Activated T-cell treated with anti-CD3 and anti-CD28 coated beads, Interleukin-2, amount 50 U/mL, for 24 hours (primary cell): ENCODE data around the gene ZNF189.

Experiments used
- DNase-seq: peaks from one replicate; pipeline ENCODE4 v3.0.0-alpha.2; 2020
- H3K27ac Mint-ChIP-seq: 2 replicates; pipeline ENCODE4 v1.8.0; 2020; ENCODE audit warnings: mild to moderate bottlenecking, mixed read lengths
- H3K27me3 Mint-ChIP-seq: 2 replicates; pipeline ENCODE4 v1.8.0; 2020; ENCODE audit warnings: mixed read lengths
- H3K36me3 Mint-ChIP-seq: 2 replicates; pipeline ENCODE4 v1.8.0; 2020; ENCODE audit warnings: low read depth, mixed read lengths
- H3K4me1 Mint-ChIP-seq: 2 replicates; pipeline ENCODE4 v1.8.0; 2020; ENCODE audit warnings: low read depth, mixed read lengths
- H3K4me3 Mint-ChIP-seq: 2 replicates; pipeline ENCODE4 v1.8.0; 2020; ENCODE audit warnings: mild to moderate bottlenecking, moderate library complexity, mixed read lengths
- H3K9me3 Mint-ChIP-seq: 2 replicates; pipeline ENCODE4 v1.8.0; 2020; ENCODE audit warnings: mixed read lengths

ZNF189 gene

GRCh38 chr9:101427358-101427757 lies 28.7 kb downstream of the ZNF189 start:
- Mint-ChIP-seq H3K4me3 (no peak overlapping the region), H3K4me1 (no peaks in the 10 kb centered on the region), H3K27me3 (peaks cover 17% of the 10 kb centered on the region), H3K36me3 (no peaks in the 10 kb centered on the region), H3K27ac (no peak overlapping the region), H3K9me3 (peaks cover 9% of the 10 kb centered on the region)
- no peak for DNase-seq

GRCh38 chr9:101427957-101428655 lies 29.5 kb downstream of the ZNF189 start:
- peaks cover 17% of the 10 kb centered on the region for H3K27me3 Mint-ChIP-seq
- DNase-seq, result no peak
- no peaks in the 10 kb centered on the region for H3K36me3 Mint-ChIP-seq
- H3K4me3 Mint-ChIP-seq, result no peak overlapping the region
- H3K4me1 Mint-ChIP-seq, result no peaks in the 10 kb centered on the region
- H3K9me3 Mint-ChIP-seq, result peaks cover 8% of the 10 kb centered on the region
- H3K27ac Mint-ChIP-seq, result no peak overlapping the region

GRCh38 chr9:101428909-101429308 lies 30.3 kb downstream of the ZNF189 start:
- Mint-ChIP-seq H3K27me3 (peaks cover 20% of the 10 kb centered on the region), H3K36me3 (no peaks in the 10 kb centered on the region), H3K9me3 (peaks cover 3% of the 10 kb centered on the region), H3K4me1 (no peaks in the 10 kb centered on the region), H3K4me3 (no peak overlapping the region), H3K27ac (no peak overlapping the region)
- no peak for DNase-seq

GRCh38 chr9:101429736-101430135 lies 31.1 kb downstream of the ZNF189 start:
- no peaks in the 10 kb centered on the region for H3K36me3 Mint-ChIP-seq
- peaks cover 19% of the 10 kb centered on the region for H3K27me3 Mint-ChIP-seq
- DNase-seq, result no peak
- H3K27ac Mint-ChIP-seq, result no peak overlapping the region
- no peak overlapping the region for H3K4me3 Mint-ChIP-seq
- H3K4me1 Mint-ChIP-seq, result no peaks in the 10 kb centered on the region
- no peaks in the 10 kb centered on the region for H3K9me3 Mint-ChIP-seq

DNA sequence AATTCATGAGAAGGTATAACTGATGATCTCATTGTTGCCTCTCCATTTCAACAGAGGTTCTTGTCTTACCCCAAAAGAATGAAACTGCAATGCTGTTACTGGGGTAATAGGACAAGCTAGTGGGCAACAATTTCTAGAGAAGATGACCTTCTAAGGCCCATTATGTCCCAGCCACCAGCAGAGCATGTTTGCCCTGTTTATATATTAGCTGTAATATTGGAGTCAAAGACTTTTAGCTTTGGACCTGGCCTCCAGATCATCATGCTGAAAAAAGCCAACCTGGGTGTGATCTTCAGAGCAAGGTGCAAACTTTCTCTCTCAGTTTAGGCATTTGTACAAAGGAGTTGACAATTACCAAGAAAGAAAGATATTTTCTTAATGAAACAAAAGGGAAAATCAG lies 33.5 kb downstream of the ZNF189 start:
- Mint-ChIP-seq H3K4me1 (no peaks in the 10 kb centered on the region), H3K27me3 (peaks cover 35% of the 10 kb centered on the region), H3K36me3 (no peaks in the 10 kb centered on the region), H3K27ac (no peak overlapping the region), H3K4me3 (no peak overlapping the region), H3K9me3 (no peaks in the 10 kb centered on the region)
- DNase-seq, result no peak

- no peaks in the 10 kb centered on the region for H3K4me1 Mint-ChIP-seq
- H3K9me3 Mint-ChIP-seq, result no peaks in the 10 kb centered on the region
- no peak overlapping the region for H3K27ac Mint-ChIP-seq
- H3K4me3 Mint-ChIP-seq, result no peak overlapping the region
- no peaks in the 10 kb centered on the region for H3K36me3 Mint-ChIP-seq
- peaks cover 41% of the 10 kb centered on the region for H3K27me3 Mint-ChIP-seq
- DNase-seq, result no peak
These were observed 34.1 kb downstream of the ZNF189 start for GRCh38 chr9:101432740-101433139.

- H3K4me3 Mint-ChIP-seq, result no peak overlapping the region
- no peaks in the 10 kb centered on the region for H3K9me3 Mint-ChIP-seq
- no peak for DNase-seq
- no peaks in the 10 kb centered on the region for H3K4me1 Mint-ChIP-seq
- H3K36me3 Mint-ChIP-seq, result no peaks in the 10 kb centered on the region
- no peak overlapping the region for H3K27ac Mint-ChIP-seq
- peaks cover 43% of the 10 kb centered on the region for H3K27me3 Mint-ChIP-seq
These were observed 34.6 kb downstream of the ZNF189 start for GRCh38 chr9:101433229-101433628.

DNA sequence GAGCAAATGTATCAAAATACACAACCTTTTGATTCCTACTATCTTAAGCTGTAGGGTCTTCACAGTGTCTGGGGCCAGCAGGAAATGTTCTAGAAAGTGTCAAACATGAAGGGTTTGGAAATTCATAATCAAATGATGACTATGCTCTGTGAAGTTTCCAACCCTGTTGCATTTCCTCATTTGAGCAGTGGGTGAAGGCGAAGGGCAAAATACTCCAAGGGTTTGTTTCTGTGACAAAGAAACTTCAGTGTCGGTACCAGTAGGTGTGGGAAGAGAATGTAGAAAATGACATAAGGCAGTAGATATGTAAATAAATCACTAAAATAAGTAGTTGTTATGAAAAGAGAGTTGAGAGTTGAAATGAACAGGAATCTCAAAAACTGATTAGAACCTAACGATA lies 36.3 kb downstream of the ZNF189 start:
- no peak for DNase-seq
- Mint-ChIP-seq H3K4me3 (no peak overlapping the region), H3K4me1 (no peaks in the 10 kb centered on the region), H3K9me3 (no peaks in the 10 kb centered on the region), H3K27me3 (peaks cover 46% of the 10 kb centered on the region), H3K27ac (no peak overlapping the region), H3K36me3 (no peaks in the 10 kb centered on the region)

- H3K9me3 Mint-ChIP-seq, result no peaks in the 10 kb centered on the region
- no peak within 1 kb of the TSS for H3K4me3 Mint-ChIP-seq
- H3K36me3 Mint-ChIP-seq, result no peaks in the 10 kb centered on the region
- no peak within 1 kb of the TSS for H3K27ac Mint-ChIP-seq
- no peak for DNase-seq
- peaks cover 46% of the 10 kb centered on the region for H3K27me3 Mint-ChIP-seq
- H3K4me1 Mint-ChIP-seq, result no peaks in the 10 kb centered on the region
These were observed 37.0 kb downstream of the ZNF189 start, which contains the start of gene ALDOB for GRCh38 chr9:101435601-101436079. ALDOB (minus strand) TSS chr9:101435774; CDS start chr9:101430887, 4,887 bp downstream.

DNA sequence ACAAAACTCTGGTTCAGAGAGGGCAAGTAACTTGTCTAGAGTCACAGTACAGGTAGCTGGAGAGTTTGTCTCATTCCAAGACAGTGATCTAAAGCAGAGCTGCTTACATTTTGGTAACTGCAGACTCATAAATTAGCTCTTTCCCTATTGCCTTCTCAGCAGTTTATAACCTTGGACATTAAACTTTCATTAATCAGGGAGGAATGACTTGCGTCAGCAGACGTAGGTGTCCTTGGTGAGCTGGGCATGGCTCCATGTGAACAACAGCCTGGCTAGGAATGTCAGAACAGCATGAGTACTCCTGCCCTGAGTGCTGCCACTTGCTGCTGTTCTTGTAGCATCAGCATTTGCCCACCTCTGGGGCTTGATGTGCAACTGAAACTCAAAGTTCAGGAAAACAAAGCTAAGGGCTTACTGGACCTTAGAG lies 39.2 kb downstream of the ZNF189 start:
- DNase-seq, result no peak
- H3K4me1 Mint-ChIP-seq, result no peaks in the 10 kb centered on the region
- no peaks in the 10 kb centered on the region for H3K9me3 Mint-ChIP-seq
- no peaks in the 10 kb centered on the region for H3K36me3 Mint-ChIP-seq
- H3K27me3 Mint-ChIP-seq, result peaks cover 57% of the 10 kb centered on the region
- no peak overlapping the region for H3K4me3 Mint-ChIP-seq
- no peak overlapping the region for H3K27ac Mint-ChIP-seq

DNA sequence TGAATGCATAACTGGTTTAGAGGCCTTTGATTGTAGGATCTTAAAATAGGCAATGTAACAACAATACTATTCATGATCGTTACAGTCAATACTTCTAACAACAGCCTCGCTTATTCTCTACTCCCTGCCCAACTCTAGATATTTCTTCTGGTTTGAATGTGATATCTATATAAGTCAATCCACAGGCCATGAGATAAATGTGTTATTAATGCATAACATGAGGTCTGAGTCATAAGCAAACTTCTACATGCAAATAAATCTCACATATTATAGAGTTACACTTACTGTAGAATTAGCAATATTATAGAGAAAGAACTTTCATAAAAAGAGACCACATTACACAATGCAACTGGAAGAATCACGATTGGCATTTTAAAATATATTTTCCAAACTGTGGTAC lies 39.9 kb downstream of the ZNF189 start:
- Mint-ChIP-seq H3K27me3 (peaks cover 64% of the 10 kb centered on the region), H3K4me1 (no peaks in the 10 kb centered on the region), H3K36me3 (no peaks in the 10 kb centered on the region), H3K9me3 (no peaks in the 10 kb centered on the region), H3K4me3 (no peak overlapping the region), H3K27ac (no peak overlapping the region)
- no peak for DNase-seq

DNA sequence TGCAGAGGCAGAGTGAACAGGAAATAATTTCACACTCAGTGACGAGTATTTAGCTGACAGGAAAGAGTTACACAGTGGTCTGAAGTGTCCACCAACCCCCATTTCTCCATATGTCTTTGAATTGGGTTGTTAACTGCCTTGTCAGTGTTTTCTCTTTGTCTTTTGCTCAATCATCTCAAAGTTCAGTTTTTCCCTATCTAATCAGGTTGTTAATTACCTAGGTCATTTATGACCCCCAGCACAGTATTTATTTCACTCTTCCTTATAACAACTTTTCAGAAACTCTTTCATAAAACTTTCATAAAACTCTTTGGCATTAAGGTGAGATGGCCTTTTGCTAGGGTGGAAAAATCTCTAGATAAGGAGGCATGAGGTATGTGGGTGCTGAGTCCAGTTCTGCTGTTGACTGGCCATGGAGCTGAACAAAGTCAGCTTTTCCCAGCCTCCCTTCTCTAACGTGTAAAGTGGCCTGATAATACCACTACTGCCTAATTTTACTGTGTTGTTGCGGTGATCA lies 42.1 kb downstream of the ZNF189 start:
- peaks cover 72% of the 10 kb centered on the region for H3K27me3 Mint-ChIP-seq
- no peaks in the 10 kb centered on the region for H3K9me3 Mint-ChIP-seq
- no peak for DNase-seq
- no peak overlapping the region for H3K4me3 Mint-ChIP-seq
- no peaks in the 10 kb centered on the region for H3K36me3 Mint-ChIP-seq
- H3K4me1 Mint-ChIP-seq, result no peaks in the 10 kb centered on the region
- no peak overlapping the region for H3K27ac Mint-ChIP-seq

DNA sequence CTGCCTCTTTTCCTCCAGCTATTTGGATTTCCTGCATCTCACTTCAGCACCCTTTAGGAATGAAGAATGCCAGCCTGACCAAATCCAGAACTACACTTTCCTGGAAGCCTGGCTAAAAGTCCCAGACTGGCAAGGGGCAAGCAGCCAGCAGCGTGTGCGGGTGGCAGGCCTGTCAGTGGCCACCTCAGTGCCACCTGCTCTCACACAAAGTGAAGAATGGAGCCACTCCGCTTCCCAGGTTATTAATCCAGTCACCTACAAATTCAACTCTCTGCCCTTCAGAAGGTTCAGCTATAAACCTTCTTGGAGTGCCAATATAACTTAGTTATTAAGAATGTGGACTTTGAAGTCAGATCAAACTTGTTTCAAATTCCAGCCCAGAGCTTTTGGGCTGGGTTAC lies 43.7 kb downstream of the ZNF189 start:
- no peaks in the 10 kb centered on the region for H3K4me1 Mint-ChIP-seq
- peaks cover 73% of the 10 kb centered on the region for H3K27me3 Mint-ChIP-seq
- no peaks in the 10 kb centered on the region for H3K36me3 Mint-ChIP-seq
- no peak for DNase-seq
- H3K27ac Mint-ChIP-seq, result no peak overlapping the region
- no peaks in the 10 kb centered on the region for H3K9me3 Mint-ChIP-seq
- no peak overlapping the region for H3K4me3 Mint-ChIP-seq

GRCh38 chr9:101442736-101443135 lies 44.1 kb downstream of the ZNF189 start:
- Mint-ChIP-seq H3K4me3 (no peak overlapping the region), H3K27me3 (peaks cover 71% of the 10 kb centered on the region), H3K36me3 (no peaks in the 10 kb centered on the region), H3K27ac (no peak overlapping the region), H3K9me3 (no peaks in the 10 kb centered on the region), H3K4me1 (no peaks in the 10 kb centered on the region)
- DNase-seq, result no peak

DNA sequence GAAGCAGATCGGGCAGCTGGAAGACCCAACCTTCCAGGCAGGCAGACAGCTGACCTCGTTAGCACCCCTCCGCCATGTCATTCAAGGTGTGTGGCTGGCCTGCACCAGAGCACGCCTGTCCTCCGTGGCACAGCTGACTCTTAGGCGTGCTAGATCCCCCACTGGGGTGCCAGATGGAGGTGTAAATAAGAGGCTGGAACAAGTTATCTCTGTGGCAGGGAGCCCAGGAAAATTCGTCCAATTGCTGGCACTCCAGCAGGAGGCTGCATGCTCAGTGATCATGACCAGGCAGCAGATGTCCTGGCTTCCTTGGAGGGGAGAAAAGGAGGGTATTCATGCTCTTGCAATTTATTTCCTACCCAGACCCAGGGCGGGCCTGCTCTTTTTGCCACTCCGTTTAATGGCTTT lies 44.7 kb downstream of the ZNF189 start:
- H3K4me1 Mint-ChIP-seq, result no peaks in the 10 kb centered on the region
- no peaks in the 10 kb centered on the region for H3K9me3 Mint-ChIP-seq
- H3K27ac Mint-ChIP-seq, result no peak overlapping the region
- no peak overlapping the region for H3K4me3 Mint-ChIP-seq
- peaks cover 72% of the 10 kb centered on the region for H3K27me3 Mint-ChIP-seq
- no peaks in the 10 kb centered on the region for H3K36me3 Mint-ChIP-seq
- no peak for DNase-seq
